GM19397 (cell line): ENCODE results near the gene CRYBG3.
"Not testable (repeated sequence)": the region's sequence is repeated elsewhere in the genome, so short reads cannot be mapped to it uniquely, and the experiment has no call there.

Source experiments
- ATAC-seq: cut with Tn5 transposase; IDR thresholded peaks from one replicate; pipeline ENCODE4 v1.9.1; 2021; ENCODE audit warnings: mild to moderate bottlenecking, moderate library complexity; ENCODE audit not compliant: unreplicated experiment

CRYBG3 gene

DNA sequence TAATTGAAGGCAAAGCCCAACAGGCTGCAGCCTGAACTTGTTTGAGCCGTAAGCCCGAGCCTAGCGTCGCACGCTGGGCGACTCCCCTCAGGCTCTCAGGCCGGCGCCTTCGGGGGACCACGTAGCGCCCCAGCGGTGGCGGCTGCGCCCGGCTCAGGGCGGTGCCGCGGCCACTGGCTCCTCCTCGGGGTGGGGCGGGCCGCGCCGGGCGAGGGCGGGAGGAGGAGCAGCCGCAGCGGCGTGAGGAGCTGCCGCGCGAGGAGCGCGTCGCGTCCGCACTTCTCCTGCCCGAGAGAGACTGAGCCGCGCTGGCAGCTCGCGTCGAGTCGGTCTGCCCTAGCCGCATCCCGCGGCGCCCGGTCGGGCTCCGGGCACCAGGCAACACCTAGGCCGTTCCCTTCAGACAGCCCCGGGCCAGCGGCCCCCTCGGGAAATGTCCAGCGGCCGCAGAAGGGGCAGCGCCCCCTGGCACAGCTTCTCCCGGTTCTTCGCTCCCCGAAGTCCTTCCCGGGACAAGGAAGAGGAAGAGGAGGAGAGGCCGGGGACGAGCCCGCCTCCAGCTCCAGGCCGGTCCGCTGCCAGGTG lies at the start of gene CRYBG3:
Gene CRYBG3, plus strand, starts transcription at position 238 of the 585 bp plus-strand sequence. Its CDS starts 196 bp downstream, at position 434.
- peak; percentile 100 for ATAC-seq

GRCh38 chr3:97772926-97773325 lies 48.9 kb upstream of the CRYBG3 start:
- ATAC-seq: no peak

GRCh38 chr3:97778152-97778551 lies 43.7 kb upstream of the CRYBG3 start:
- ATAC-seq: no peak

DNA sequence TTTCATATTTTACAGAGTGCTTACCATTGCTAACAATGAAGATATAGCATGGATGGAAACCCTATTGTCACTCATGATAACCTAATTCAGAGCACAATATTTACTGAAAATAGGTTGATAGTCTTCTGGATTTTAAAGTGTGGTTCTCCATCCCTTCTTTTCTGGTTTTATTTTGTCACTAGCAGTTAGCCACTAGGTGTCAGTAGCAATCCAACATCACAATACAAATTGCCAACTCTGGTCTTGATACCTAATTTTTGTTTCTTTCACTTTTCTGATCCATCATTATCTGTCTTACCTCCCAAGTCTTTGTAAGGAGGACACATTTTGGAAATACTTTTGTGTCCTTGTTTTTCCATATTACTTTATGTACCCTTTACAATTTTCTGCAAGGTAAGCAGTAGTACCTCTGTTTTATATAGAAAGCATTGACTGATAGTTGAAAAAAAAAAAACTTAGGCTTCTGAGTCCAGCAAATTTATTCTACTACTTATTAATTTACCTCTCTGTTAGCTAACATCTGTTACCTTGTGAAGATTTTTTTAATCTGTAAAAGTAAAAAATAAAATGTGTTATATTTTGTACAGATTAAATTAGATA lies 28.3 kb upstream of the CRYBG3 start:
- ATAC-seq: peak; percentile 71

- ATAC-seq: no peak
Measured at GRCh38 chr3:97795951-97796350, 25.9 kb upstream of the CRYBG3 start.

GRCh38 chr3:97804471-97804870 lies 17.3 kb upstream of the CRYBG3 start:
- ATAC-seq: no peak

DNA sequence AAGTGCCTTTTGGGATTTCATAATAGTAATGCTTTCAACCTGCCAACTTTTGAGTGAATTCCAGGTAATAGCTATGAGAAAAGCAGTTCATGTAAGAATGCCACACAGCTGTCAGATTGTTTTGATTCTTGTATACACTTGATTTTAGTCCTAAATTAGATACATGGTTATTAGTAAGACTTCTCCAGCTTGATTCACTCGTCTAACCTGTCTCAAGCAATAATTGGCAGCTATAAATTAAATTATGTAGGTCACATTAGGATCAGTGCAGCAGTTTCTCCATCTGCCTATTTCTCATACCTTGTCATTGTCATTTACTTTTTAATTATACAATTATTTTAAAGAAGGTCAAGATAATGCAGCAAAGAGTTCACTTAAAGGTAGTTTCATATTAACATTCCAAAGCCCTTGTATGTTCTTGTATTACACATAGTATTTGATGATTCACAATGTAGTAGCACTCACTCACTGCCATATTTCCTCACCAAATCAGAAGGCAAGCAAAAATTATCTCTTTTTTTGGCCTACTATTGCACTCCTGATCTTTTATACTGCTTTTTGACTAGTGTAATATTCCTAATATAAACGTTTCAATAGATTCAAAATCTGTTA lies 10.9 kb upstream of the CRYBG3 start:
- ATAC-seq: no peak

- ATAC-seq: no peak
Measured at GRCh38 chr3:97815149-97815917, 6.5 kb upstream of the CRYBG3 start.

GRCh38 chr3:97816811-97817210 lies 5.0 kb upstream of the CRYBG3 start:
- no peak for ATAC-seq

DNA sequence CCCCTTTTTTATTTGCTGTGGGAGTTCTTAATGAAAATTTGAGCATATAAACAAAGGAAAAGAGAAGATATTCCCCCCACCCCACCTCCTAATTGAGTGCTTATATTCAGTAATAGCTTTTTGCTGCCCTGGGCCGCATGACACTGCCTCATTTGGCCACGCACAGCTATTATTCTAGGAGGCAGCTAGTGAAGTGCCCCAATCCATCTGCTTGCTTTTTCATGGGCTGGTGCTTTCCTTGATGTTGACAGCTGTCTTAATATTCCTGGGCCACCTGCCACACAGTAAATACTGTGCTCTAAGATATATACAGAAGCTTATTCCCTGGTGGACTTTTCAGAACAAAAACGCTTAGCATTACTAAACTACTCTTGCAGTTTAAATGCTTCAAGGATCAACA lies 3.8 kb upstream of the CRYBG3 start:
- no peak for ATAC-seq

DNA sequence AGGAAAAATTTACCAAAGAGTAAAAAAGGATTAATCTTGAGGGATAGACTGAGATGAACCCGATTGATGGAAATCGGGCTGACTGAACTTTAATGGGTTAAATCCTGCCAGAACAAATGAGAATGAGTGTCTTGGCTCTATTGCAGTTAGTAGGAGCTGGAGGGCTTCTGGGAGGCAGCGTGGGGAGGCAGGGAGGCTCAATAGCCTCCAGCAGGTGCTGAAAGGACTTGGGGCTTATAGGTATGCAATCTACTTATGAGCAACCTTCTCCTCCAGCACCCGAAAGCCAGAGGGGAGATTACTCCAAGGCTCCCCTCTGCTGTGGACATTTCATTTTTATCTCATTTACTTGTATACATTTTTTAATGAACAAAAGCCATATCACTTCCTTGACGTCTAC lies 1.0 kb upstream of the CRYBG3 start:
- no peak for ATAC-seq

DNA sequence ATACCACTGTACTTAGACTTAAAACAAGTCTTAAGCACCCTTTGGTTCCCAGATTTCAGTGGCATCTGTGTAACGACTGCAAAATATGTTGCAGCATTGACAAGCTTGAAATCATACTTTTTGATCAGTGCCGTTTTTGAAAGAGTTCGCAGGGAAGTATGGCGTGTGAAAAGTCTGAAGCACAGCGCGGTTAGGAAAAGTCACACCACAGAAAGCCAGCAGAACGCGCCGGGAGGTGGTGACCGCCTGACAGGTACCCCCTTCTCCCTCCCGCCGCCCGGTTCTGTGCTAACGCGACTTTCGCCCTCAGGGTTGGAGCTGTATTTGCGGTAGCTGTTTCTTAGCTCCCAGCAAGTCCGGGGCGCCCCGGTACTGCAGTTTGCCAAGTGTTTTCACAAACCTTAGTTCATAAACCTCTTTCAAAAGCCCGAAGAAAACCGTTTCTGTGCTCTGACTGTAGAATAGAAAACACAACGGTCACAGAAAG lies 481 bp upstream of the CRYBG3 start:
- ATAC-seq: peak; percentile 38

DNA sequence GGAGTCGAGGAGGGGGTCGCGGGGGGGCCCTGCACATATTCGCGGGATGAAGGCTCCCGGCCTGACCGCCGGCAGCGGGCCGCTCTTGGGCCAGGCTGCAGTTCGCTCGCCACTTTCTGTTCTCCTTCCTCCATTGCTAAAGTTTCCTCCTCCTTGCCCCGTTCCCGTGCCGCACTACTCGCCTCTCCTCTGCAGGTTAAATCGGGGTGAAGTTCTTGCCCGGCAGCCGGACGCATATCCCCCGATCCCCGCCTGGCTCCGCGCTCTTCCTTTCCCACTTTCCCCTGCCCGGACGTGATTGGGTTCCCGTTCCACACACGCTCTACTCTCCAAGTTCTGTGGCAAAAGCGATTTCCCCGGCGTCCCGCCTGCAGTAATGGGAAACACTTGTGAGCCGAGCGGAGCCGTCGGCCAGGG lies 556 bp downstream of the CRYBG3 start:
- ATAC-seq: peak; percentile 17

DNA sequence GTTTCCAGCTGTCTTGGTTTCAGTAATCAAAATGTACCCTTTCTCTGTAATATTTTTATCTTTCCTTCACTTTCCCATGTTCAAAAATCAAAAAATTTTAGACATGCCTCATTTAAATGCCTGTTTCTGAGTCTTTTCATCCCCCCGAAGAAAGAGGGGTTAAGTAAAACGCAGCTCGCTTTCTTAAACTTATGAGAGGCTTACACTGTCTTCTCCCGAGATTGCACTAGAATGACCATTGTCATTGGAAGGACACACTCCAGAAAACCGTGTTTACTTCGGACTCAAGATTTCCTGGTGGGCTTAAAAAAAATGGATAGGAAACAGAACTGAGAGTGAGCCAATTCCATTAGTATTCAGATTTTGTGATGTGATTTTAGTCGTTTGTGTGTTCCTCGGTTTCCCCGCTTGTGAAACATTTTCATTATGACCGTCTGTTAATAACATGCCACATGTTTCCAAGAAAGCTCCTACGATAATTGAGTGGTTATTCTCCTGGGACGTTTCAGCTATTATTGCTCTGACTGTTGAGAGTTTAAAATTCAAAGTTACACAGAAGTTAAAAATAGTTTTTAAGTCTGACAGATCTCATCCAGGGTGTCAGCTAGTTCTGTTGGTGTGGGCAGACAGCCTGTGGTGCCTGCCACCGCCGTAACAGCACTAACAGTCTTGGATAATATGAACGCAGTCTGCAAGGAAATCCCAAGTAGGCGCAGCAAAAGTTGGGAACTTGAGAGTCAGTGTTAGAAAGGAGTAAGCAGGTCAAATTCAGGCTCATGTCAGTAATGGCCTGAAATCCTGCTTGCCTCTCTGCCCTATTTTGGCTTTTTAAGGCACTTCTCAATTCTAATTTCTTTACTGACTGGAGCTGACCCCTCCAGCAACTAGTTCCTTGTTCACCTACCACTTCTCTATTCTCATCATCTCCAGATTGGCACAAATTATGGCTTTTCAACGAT lies 1.5 kb downstream of the CRYBG3 start:
- ATAC-seq: no peak

- ATAC-seq: no peak
Measured at GRCh38 chr3:97825101-97825500, 3.3 kb downstream of the CRYBG3 start.

DNA sequence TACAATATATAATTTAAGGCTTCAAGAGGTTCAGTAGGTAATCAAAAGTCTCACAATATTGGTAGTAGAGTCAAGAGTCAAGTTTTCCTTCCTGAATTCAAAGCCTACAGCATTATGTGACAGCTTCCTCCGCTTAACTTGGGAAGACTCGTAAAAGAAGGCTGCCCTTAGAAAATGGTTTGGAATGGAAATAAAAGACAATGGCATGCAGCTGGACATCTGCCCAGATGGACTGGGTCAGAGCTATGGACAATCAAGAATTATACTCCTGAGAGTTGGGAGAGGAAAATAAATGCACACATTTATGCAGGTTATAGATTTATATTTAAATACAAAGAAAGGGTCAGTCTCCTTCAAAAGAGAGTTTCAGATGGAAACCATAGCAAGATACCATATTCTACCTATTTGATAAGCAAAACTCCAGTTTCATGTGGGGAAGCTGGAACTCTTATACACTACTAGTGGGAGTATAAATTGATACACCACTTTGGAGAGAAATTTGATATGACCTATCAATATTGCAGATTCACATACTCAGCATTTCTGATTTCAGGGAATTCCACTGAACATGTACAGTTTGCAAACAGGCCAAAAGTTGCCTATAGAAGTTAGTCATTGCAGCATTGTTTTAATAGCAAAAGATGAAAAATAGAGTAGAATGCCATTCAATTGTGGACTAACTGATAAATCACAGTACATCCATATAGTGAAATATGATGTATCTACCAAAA lies 6.1 kb downstream of the CRYBG3 start:
- ATAC-seq: no peak

DNA sequence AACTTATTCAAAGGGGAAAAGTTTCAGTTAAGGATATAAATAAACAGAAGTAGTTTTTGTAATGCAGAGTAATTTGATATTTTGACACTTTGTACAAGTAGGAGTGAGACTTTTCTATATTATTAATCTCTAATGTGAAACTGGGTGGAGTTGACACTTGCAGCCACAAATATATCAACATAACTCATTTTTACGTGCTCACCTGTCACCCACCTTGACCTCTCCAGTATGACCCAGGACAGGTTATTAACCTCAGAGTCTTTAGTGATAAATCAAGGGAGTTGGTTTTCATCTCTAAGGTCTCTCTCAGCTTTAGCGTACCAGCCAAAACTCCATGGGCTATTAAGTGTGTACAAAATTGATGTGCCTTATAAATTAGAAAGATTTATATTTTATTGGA lies 7.4 kb downstream of the CRYBG3 start:
- no peak for ATAC-seq

DNA sequence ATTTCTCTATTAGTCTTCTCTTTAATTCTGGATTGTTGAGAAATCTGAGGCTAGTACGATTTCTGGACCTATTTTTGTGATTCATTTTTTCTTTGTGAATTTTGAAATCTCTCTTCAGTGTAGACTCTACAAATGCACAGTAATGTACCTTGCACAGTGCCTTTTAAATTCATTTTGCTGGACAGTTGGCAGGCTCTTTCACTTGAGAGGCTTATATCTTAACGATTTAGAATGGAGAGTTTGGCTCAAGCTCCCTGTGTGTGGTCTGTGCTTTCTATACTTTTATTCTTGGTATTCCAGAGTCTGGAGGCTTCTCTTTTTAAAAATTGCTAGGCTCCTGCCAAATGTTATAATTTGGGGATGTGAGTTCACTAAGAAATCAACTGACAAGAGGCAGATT lies 8.8 kb downstream of the CRYBG3 start:
- ATAC-seq: no peak

GRCh38 chr3:97831140-97831539 lies 9.3 kb downstream of the CRYBG3 start:
- no peak for ATAC-seq

- ATAC-seq: not testable (repeated sequence)
Measured at GRCh38 chr3:97833184-97833583, 11.4 kb downstream of the CRYBG3 start.
